HL-60 (cell line): ENCODE results near the gene SH3RF3.

Experiments used
- GABPA ChIP-seq: IDR thresholded peaks from 2 replicates; pipeline ENCODE4 v1.6.1; 2012; ENCODE audit warnings: low read depth
- TF ChIP-seq, protein P1 (sequence below): IDR thresholded peaks from one replicate; pipeline ENCODE4 v1.5.1; 2011; ENCODE audit warnings: low read length, control low read depth, inconsistent platforms; ENCODE audit not compliant: insufficient read depth

DNA sequence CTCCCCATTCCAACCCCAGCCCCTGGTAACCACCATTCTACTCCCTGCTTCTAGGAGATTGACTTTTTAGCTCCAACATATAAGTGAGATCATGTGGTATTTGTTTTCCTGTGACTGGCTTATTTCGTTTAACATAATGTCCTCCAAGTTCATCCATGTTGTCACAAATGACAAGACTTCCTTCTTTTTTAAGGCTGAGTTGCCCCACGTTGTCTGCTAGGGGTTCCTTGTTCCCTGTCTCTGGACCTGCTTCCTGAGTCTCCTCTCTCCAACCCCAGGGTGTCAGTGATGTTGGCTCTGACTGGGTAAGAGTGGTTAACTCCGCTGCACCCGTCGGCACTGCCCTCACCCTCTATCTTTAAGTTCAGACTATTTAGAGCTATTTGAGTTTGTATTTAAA, 175.2 kb downstream of the SH3RF3 start:
- TF ChIP-seq, protein P1, sequence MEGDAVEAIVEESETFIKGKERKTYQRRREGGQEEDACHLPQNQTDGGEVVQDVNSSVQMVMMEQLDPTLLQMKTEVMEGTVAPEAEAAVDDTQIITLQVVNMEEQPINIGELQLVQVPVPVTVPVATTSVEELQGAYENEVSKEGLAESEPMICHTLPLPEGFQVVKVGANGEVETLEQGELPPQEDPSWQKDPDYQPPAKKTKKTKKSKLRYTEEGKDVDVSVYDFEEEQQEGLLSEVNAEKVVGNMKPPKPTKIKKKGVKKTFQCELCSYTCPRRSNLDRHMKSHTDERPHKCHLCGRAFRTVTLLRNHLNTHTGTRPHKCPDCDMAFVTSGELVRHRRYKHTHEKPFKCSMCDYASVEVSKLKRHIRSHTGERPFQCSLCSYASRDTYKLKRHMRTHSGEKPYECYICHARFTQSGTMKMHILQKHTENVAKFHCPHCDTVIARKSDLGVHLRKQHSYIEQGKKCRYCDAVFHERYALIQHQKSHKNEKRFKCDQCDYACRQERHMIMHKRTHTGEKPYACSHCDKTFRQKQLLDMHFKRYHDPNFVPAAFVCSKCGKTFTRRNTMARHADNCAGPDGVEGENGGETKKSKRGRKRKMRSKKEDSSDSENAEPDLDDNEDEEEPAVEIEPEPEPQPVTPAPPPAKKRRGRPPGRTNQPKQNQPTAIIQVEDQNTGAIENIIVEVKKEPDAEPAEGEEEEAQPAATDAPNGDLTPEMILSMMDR: no peak
- no peak for TF ChIP-seq GABPA
